H9 (cell line): ENCODE results near the gene GSG1L2. TPM values are rescaled to one million over a fixed set of nuclear protein-coding genes. Genes with fewer than 3 reads are reported as not detected.

Source experiments
- DNase-seq: peaks from one replicate; pipeline ENCODE4 v3.0.0-alpha.2; 2017
- H2AFZ ChIP-seq: one replicate; pipeline ENCODE4 v1.6.1; 2013; ENCODE audit warnings: mild to moderate bottlenecking, low read length, control low read depth, moderate library complexity
- H2AK5ac ChIP-seq: 2 replicates; pipeline ENCODE4 v1.6.1; 2013; ENCODE audit warnings: low read length, control low read depth, mixed read lengths; ENCODE audit not compliant: insufficient read length
- H2BK120ac ChIP-seq: one replicate; pipeline ENCODE4 v1.6.1; 2013; ENCODE audit warnings: low read depth, mild to moderate bottlenecking, low read length, control low read depth, inconsistent platforms; ENCODE audit not compliant: poor library complexity, severe bottlenecking
- H2BK12ac ChIP-seq: 2 replicates; pipeline ENCODE4 v1.6.1; 2013; ENCODE audit warnings: low read length, control low read depth, mixed read lengths, low read depth; ENCODE audit not compliant: insufficient read length
- H2BK15ac ChIP-seq: 2 replicates; pipeline ENCODE4 v1.6.1; 2013; ENCODE audit warnings: low read depth, low read length, control low read depth
- H2BK20ac ChIP-seq: one replicate; pipeline ENCODE4 v1.6.1; 2013; ENCODE audit warnings: low read depth, mild to moderate bottlenecking, low read length, control low read depth, inconsistent platforms; ENCODE audit not compliant: poor library complexity, severe bottlenecking
- H2BK5ac ChIP-seq: 2 replicates; pipeline ENCODE4 v1.6.1; 2013; ENCODE audit warnings: low read length, control low read depth, mixed read lengths; ENCODE audit not compliant: insufficient read length
- H3K14ac ChIP-seq: 2 replicates; pipeline ENCODE4 v1.6.1; 2013; ENCODE audit warnings: low read length, control low read depth; ENCODE audit not compliant: insufficient read depth
- H3K18ac ChIP-seq: 2 replicates; pipeline ENCODE4 v1.6.1; 2013; ENCODE audit warnings: low read depth, mild to moderate bottlenecking, mixed read lengths, low read length, control low read depth; ENCODE audit not compliant: insufficient read length
- H3K23ac ChIP-seq: 2 replicates; pipeline ENCODE4 v1.6.1; 2013; ENCODE audit warnings: low read length, control low read depth, mixed read lengths, low read depth; ENCODE audit not compliant: insufficient read length
- H3K23me2 ChIP-seq: 2 replicates; pipeline ENCODE4 v1.6.1; 2013; ENCODE audit warnings: low read depth, mild to moderate bottlenecking, mixed read lengths, low read length, control low read depth; ENCODE audit not compliant: insufficient read length, poor library complexity, severe bottlenecking
- H3K27ac ChIP-seq: 2 replicates; pipeline ENCODE4 v1.5.1; 2013; ENCODE audit warnings: low read length, control low read depth, mixed read lengths, low read depth; ENCODE audit not compliant: insufficient read length
- H3K27me3 ChIP-seq: 2 replicates; pipeline ENCODE4 v1.6.1; 2013; ENCODE audit warnings: low read length, control low read depth, inconsistent platforms; ENCODE audit not compliant: insufficient read depth
- H3K4ac ChIP-seq: 2 replicates; pipeline ENCODE4 v1.6.1; 2013; ENCODE audit warnings: low read depth, mild to moderate bottlenecking, control low read depth, inconsistent platforms, low read length, moderate library complexity
- H3K4me1 ChIP-seq: 2 replicates; pipeline ENCODE4 v1.6.1; 2013; ENCODE audit warnings: low read length, control low read depth, inconsistent platforms; ENCODE audit not compliant: insufficient read depth
- H3K4me2 ChIP-seq: 2 replicates; pipeline ENCODE4 v1.6.1; 2013; ENCODE audit warnings: low read length, control low read depth, mixed read lengths; ENCODE audit not compliant: insufficient read length, insufficient read depth
- H3K56ac ChIP-seq: 2 replicates; pipeline ENCODE4 v1.6.1; 2013; ENCODE audit warnings: low read depth, mild to moderate bottlenecking, mixed read lengths, low read length, control low read depth; ENCODE audit not compliant: insufficient read length
- H3K79me1 ChIP-seq: 2 replicates; pipeline ENCODE4 v1.6.1; 2013; ENCODE audit warnings: low read depth, mild to moderate bottlenecking, moderate library complexity, low read length, control low read depth, inconsistent platforms; ENCODE audit not compliant: insufficient read depth, poor library complexity, severe bottlenecking
- H3K79me2 ChIP-seq: 2 replicates; pipeline ENCODE4 v1.6.1; 2013; ENCODE audit warnings: low read length, control low read depth, inconsistent platforms; ENCODE audit not compliant: insufficient read depth
- H3K9ac ChIP-seq: 2 replicates; pipeline ENCODE4 v1.6.1; 2013; ENCODE audit warnings: low read length, control low read depth, mixed read lengths; ENCODE audit not compliant: insufficient read length; ENCODE audit errors: extremely low read depth
- H3K9me3 ChIP-seq: one replicate; pipeline ENCODE4 v1.6.1; 2013; ENCODE audit warnings: low read depth, low read length, inconsistent platforms; ENCODE audit not compliant: control insufficient read depth
- H3T11ph ChIP-seq: one replicate; pipeline ENCODE4 v1.6.1; 2013; ENCODE audit warnings: mild to moderate bottlenecking, low read length, control low read depth, inconsistent platforms
- H4K20me1 ChIP-seq: one replicate; pipeline ENCODE4 v1.6.1; 2013; ENCODE audit not compliant: control insufficient read depth, insufficient read length, insufficient read depth
- H4K5ac ChIP-seq: 2 replicates; pipeline ENCODE4 v1.6.1; 2013; ENCODE audit warnings: low read depth, mild to moderate bottlenecking, mixed read lengths, low read length, control low read depth; ENCODE audit not compliant: insufficient read length
- H4K8ac ChIP-seq: replicated peaks from 2 replicates; pipeline ENCODE4 v1.6.1; 2013; ENCODE audit warnings: low read length, control low read depth, mixed read lengths, low read depth; ENCODE audit not compliant: insufficient read length
- H4K91ac ChIP-seq: 2 replicates; pipeline ENCODE4 v1.6.1; 2013; ENCODE audit warnings: low read depth, mild to moderate bottlenecking, moderate library complexity, mixed read lengths, low read length, control low read depth; ENCODE audit not compliant: insufficient read length
- H3K27ac Mint-ChIP-seq, 3 experiments: 2 replicates in 2 of 3; 3 replicates in 1 of 3; pipeline ENCODE4 v1.8.0; 2020 to 2021; ENCODE audit warnings: mixed read lengths in 3 of 3, mild to moderate bottlenecking in 1 of 3, moderate library complexity in 1 of 3
- H3K27me3 Mint-ChIP-seq: 2 replicates; pipeline ENCODE4 v1.8.0; 2021; ENCODE audit warnings: low read depth, mild to moderate bottlenecking, moderate library complexity, mixed read lengths
- H3K36me3 Mint-ChIP-seq, 3 experiments: 2 replicates in 2 of 3; 3 replicates in 1 of 3; pipeline ENCODE4 v1.8.0; 2020 to 2021; ENCODE audit warnings: low read depth in 3 of 3, mixed read lengths in 3 of 3; ENCODE audit not compliant: insufficient read depth in 1 of 3
- H3K4me1 Mint-ChIP-seq, 2 experiments: 2 replicates each; pipeline ENCODE4 v1.8.0; 2020; ENCODE audit warnings: mixed read lengths in 2 of 2
- H3K4me3 Mint-ChIP-seq, 2 experiments: 2 replicates in 1 of 2; 3 replicates in 1 of 2; pipeline ENCODE4 v1.8.0; 2020 to 2021; ENCODE audit warnings: mild to moderate bottlenecking in 2 of 2, mixed read lengths in 2 of 2, moderate library complexity in 1 of 2
- H3K9me3 Mint-ChIP-seq, 2 experiments: 2 replicates in 1 of 2; 3 replicates in 1 of 2; pipeline ENCODE4 v1.8.0; 2020; ENCODE audit warnings: mild to moderate bottlenecking in 2 of 2, mixed read lengths in 2 of 2, moderate library complexity in 1 of 2
- WGBS: extraction: QIAGEN DNeasy Blood & Tissue Kit; methylation state at CpG from one replicate; pipeline ENCODE4 v1.1.7; 2013; ENCODE audit warnings: missing lambda C conversion rate, low lambda C conversion rate, mixed read lengths; ENCODE audit not compliant: insufficient read length; ENCODE audit errors: extremely low coverage; 5-methylcytosine and 5-hydroxymethylcytosine counted together
- total RNA-seq: library from RNA; stranded (reverse); gene quantifications from 2 replicates; pipeline ENCODE4 v1.2.1, GENCODE V29; 2021
- TF ChIP-seq, protein P1 (sequence below): fragments of 200-600 bp; sonication (generic); conservative IDR thresholded peaks from 3 replicates; pipeline ENCODE4 v1.8.0; 2021; ENCODE audit warnings: antibody characterized with exemption, mild to moderate bottlenecking

GSG1L2 gene
- total RNA-seq, 1 experiment from 2014 or later, result not detected

DNA sequence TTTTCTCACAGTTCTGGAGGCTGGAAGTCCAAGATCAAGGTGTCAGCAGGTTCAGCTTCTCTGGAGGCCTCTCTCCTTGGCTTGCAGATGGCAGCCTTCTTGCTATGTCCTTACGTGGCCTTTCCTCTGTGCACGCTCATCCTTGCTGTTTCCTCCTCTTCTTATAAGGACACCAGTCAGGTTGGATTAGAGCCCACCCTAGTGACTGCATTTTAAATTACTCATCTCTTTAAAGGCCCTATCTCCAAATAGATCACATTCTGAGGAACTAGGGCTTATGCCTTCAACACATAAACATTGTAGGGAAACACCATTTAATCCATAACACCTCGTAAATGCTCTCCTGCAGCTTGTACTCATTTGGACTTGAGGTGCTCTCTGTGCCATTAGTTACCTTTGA is 66.8 kb downstream of the GSG1L2 start:
- no peak overlapping the region for H3K27ac ChIP-seq
- H3K9me3 ChIP-seq, result no peaks in the 10 kb centered on the region
- no peaks in the 10 kb centered on the region for H3K4me1 Mint-ChIP-seq
- no peak overlapping the region for H2BK15ac ChIP-seq
- H3K79me2 ChIP-seq, result no peaks in the 10 kb centered on the region
- H3K18ac ChIP-seq, result no peak overlapping the region
- peaks cover 0 to 2% of the 10 kb centered on the region in 2 experiments; a peak in 1 of 5 replicates for H3K9me3 Mint-ChIP-seq
- H2AFZ ChIP-seq, result no peak overlapping the region
- H3K9ac ChIP-seq, result no peak overlapping the region
- no CpG with 5 or more reads among the region's 3 CpGs for WGBS
- H4K8ac ChIP-seq, result no peak overlapping the region
- no peak overlapping the region for H4K91ac ChIP-seq
- H3K4me3 Mint-ChIP-seq, result no peak overlapping the region
- no peak for DNase-seq
- H2BK5ac ChIP-seq, result no peak overlapping the region
- H3K27me3 Mint-ChIP-seq, result no peaks in the 10 kb centered on the region; the same call in 1 of the 2 replicates
- H2BK120ac ChIP-seq, result no peak overlapping the region
- H3K4me1 ChIP-seq, result no peaks in the 10 kb centered on the region
- no peaks in the 10 kb centered on the region for H3K23me2 ChIP-seq
- H3K4ac ChIP-seq, result no peak overlapping the region
- TF ChIP-seq, protein P1, sequence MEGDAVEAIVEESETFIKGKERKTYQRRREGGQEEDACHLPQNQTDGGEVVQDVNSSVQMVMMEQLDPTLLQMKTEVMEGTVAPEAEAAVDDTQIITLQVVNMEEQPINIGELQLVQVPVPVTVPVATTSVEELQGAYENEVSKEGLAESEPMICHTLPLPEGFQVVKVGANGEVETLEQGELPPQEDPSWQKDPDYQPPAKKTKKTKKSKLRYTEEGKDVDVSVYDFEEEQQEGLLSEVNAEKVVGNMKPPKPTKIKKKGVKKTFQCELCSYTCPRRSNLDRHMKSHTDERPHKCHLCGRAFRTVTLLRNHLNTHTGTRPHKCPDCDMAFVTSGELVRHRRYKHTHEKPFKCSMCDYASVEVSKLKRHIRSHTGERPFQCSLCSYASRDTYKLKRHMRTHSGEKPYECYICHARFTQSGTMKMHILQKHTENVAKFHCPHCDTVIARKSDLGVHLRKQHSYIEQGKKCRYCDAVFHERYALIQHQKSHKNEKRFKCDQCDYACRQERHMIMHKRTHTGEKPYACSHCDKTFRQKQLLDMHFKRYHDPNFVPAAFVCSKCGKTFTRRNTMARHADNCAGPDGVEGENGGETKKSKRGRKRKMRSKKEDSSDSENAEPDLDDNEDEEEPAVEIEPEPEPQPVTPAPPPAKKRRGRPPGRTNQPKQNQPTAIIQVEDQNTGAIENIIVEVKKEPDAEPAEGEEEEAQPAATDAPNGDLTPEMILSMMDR, result no peak
- no peak overlapping the region for H2BK20ac ChIP-seq
- no peak overlapping the region for H2BK12ac ChIP-seq
- no peaks in the 10 kb centered on the region for H3K36me3 Mint-ChIP-seq
- no peaks in the 10 kb centered on the region for H4K20me1 ChIP-seq
- no peaks in the 10 kb centered on the region for H3K27me3 ChIP-seq
- H3K79me1 ChIP-seq, result no peaks in the 10 kb centered on the region
- no peak overlapping the region for H3K14ac ChIP-seq
- H3K4me2 ChIP-seq, result no peak overlapping the region
- no peak overlapping the region for H4K5ac ChIP-seq
- no peak overlapping the region for H3T11ph ChIP-seq
- no peak overlapping the region for H3K27ac Mint-ChIP-seq
- H3K56ac ChIP-seq, result no peak overlapping the region
- no peak overlapping the region for H3K23ac ChIP-seq
- H2AK5ac ChIP-seq, result no peak overlapping the region

Other genes starting within 250 kb of the GSG1L2 start
- gene STX8, start 246.3 kb downstream of the GSG1L2 start, total RNA-seq, result 43.3 and 55.1 TPM in 2 replicates
- not detected in 2 replicates for gene CFAP52, start 245.4 kb downstream of the GSG1L2 start, total RNA-seq
- gene USP43, start 176.6 kb downstream of the GSG1L2 start, total RNA-seq, result 5.2 and 5.5 TPM in 2 replicates
- not detected in 2 replicates for gene DHRS7C, start 30.5 kb downstream of the GSG1L2 start, total RNA-seq
- not detected in 2 replicates for gene GLP2R, start 3.8 kb upstream of the GSG1L2 start, total RNA-seq
- not detected in 2 replicates for gene RCVRN, start 83.2 kb upstream of the GSG1L2 start, total RNA-seq